Renal cortical epithelial cell (primary cell): Measurements from ENCODE around the gene PPP2R3A. TPM values are rescaled to one million over a fixed set of nuclear protein-coding genes. Genes with fewer than 3 reads are reported as not detected.
A peak's percentile ranks its signal among the peaks of the same experiment; 100 is the strongest.

Source experiments
- DNase-seq: peaks from one replicate; pipeline ENCODE4 v3.0.0-alpha.2; 2011; ENCODE audit warnings: low read depth
- total RNA-seq: library from RNA; depleted of rRNA; stranded (reverse); fragments of >200 nt; gene quantifications from 2 replicates; pipeline ENCODE4 v1.2.3, GENCODE V29; 2014

The PPP2R3A gene
- total RNA-seq, 1 donor from 2014 or later = 98.2 TPM

- DNase-seq = no peak
Observed at GRCh38 chr3:136195258-136196063, 229.9 kb downstream of the PPP2R3A start.

- DNase-seq = no peak
Observed at GRCh38 chr3:136196064-136196400, 230.5 kb downstream of the PPP2R3A start, which contains the start of gene MSL2. Gene MSL2 (minus strand): TSS chr3:136196335. CDS start chr3:136195113, 1,222 bp downstream.

- peak; percentile 98 for DNase-seq
Observed at GRCh38 chr3:136196401-136197158, 231.1 kb downstream of the PPP2R3A start.

GRCh38 chr3:136197159-136197793 lies 231.7 kb downstream of the PPP2R3A start:
- peak; percentile 41 for DNase-seq

Other genes with a start within 250 kb of the PPP2R3A start
- gene MSL2, start 230.6 kb downstream of the PPP2R3A start, total RNA-seq = 8.3 and 23.4 TPM in 2 replicates